ENCODE measurements around the gene SLC2A11.

The SLC2A11 gene

GRCh38 chr22:23826510-23827350, 30.9 kb upstream of the SLC2A11 start:
- no peak for TF ChIP-seq CTCF (conservative IDR thresholded peaks at IDR 0.05; ENCODE audit: low read depth, low read length)
- H3K4me3 ChIP-seq (ENCODE audit: low read depth, low read length) = no peak overlapping the region
- DNase-seq (ENCODE audit: low read depth) = peak; percentile 33

- TF ChIP-seq CTCF (conservative IDR thresholded peaks at IDR 0.05; ENCODE audit: low read depth, low read length) = no peak
- no peak overlapping the region for H3K4me3 ChIP-seq (ENCODE audit: low read depth, low read length)
- DNase-seq (ENCODE audit: low read depth) = no peak
Measured at GRCh38 chr22:23827351-23827995, 30.2 kb upstream of the SLC2A11 start.

- no peak overlapping the region for H3K4me3 ChIP-seq (ENCODE audit: low read depth, low read length)
- no peak for TF ChIP-seq CTCF (conservative IDR thresholded peaks at IDR 0.05; ENCODE audit: low read depth, low read length)
- no peak for DNase-seq (ENCODE audit: low read depth)
Measured at GRCh38 chr22:23828800-23829680, 28.6 kb upstream of the SLC2A11 start.

GRCh38 chr22:23829845-23830372, 27.8 kb upstream of the SLC2A11 start:
- peak; percentile 90 for DNase-seq (ENCODE audit: low read depth)
- H3K4me3 ChIP-seq (ENCODE audit: low read depth, low read length) = no peak overlapping the region
- TF ChIP-seq CTCF (conservative IDR thresholded peaks at IDR 0.05; ENCODE audit: low read depth, low read length) = no peak

- H3K4me3 ChIP-seq (ENCODE audit: low read depth, low read length) = no peak overlapping the region
- DNase-seq (ENCODE audit: low read depth) = no peak
- TF ChIP-seq CTCF (conservative IDR thresholded peaks at IDR 0.05; ENCODE audit: low read depth, low read length) = no peak
Measured at GRCh38 chr22:23831261-23831660, 26.4 kb upstream of the SLC2A11 start.

- H3K4me3 ChIP-seq (ENCODE audit: low read depth, low read length) = no peak overlapping the region
- DNase-seq (ENCODE audit: low read depth) = no peak
- no peak for TF ChIP-seq CTCF (conservative IDR thresholded peaks at IDR 0.05; ENCODE audit: low read depth, low read length)
Measured at GRCh38 chr22:23831781-23832180, 25.9 kb upstream of the SLC2A11 start.

All from choroid plexus epithelial cell (primary cell).